OCI-LY1 (cell line): ENCODE data around the gene MACROD2.

ENCODE experiments used
- H2AFZ ChIP-seq: fragments of 200-600 bp; sonication (generic), shearing (Covaris generic); 2 replicates; pipeline ENCODE4 v1.6.0; 2014; ENCODE audit warnings: antibody characterized with exemption, mild to moderate bottlenecking, low read length
- H3F3A ChIP-seq: fragments of 200-600 bp; sonication (generic), shearing (Covaris generic); 2 replicates; pipeline ENCODE4 v1.6.0; 2014; ENCODE audit warnings: mild to moderate bottlenecking, antibody characterized with exemption, low read length, moderate library complexity; ENCODE audit not compliant: insufficient read depth
- H3K27ac ChIP-seq: fragments of 200-600 bp; sonication (generic); 2 replicates; pipeline ENCODE4 v1.5.1; 2014; ENCODE audit warnings: low read length, mixed run types, mild to moderate bottlenecking, low read depth; ENCODE audit not compliant: poor library complexity, severe bottlenecking
- H3K27me3 ChIP-seq: fragments of 200-600 bp; sonication (generic); 2 replicates; pipeline ENCODE4 v1.6.0; 2014; ENCODE audit warnings: antibody characterized with exemption, mild to moderate bottlenecking, low read length, moderate library complexity; ENCODE audit not compliant: insufficient read depth
- H3K36me3 ChIP-seq: fragments of 200-600 bp; sonication (generic); 2 replicates; pipeline ENCODE4 v1.6.1; 2014; ENCODE audit warnings: mild to moderate bottlenecking, antibody characterized with exemption, low read length, moderate library complexity, mixed read lengths; ENCODE audit not compliant: insufficient read depth
- H3K4me1 ChIP-seq: fragments of 200-600 bp; sonication (generic); 2 replicates; pipeline ENCODE4 v1.5.1; 2014; ENCODE audit warnings: mild to moderate bottlenecking, low read length, moderate library complexity; ENCODE audit not compliant: insufficient read depth, severe bottlenecking
- H3K4me2 ChIP-seq: fragments of 200-600 bp; sonication (generic), shearing (Covaris generic); 2 replicates; pipeline ENCODE4 v1.6.1; 2014; ENCODE audit warnings: low read length
- H3K4me3 ChIP-seq: fragments of 200-600 bp; sonication (generic); 2 replicates; pipeline ENCODE4 v1.5.1; 2014; ENCODE audit warnings: low read length, low read depth, mild to moderate bottlenecking, mixed read lengths; ENCODE audit not compliant: poor library complexity, severe bottlenecking
- H3K79me2 ChIP-seq: fragments of 200-600 bp; shearing (Covaris generic); 2 replicates; pipeline ENCODE4 v1.6.1; 2016; ENCODE audit warnings: mixed run types, low read length, mixed read lengths; ENCODE audit not compliant: insufficient read depth
- H3K9ac ChIP-seq: fragments of 200-600 bp; sonication (generic), shearing (Covaris generic); 2 replicates; pipeline ENCODE4 v1.6.1; 2014; ENCODE audit warnings: mild to moderate bottlenecking, low read length, mixed read lengths
- H3K9me2 ChIP-seq: fragments of 200-600 bp; sonication (generic), shearing (Covaris generic); 2 replicates; pipeline ENCODE4 v1.6.1; 2014; ENCODE audit warnings: low read depth, mild to moderate bottlenecking, low read length, mixed read lengths
- H3K9me3 ChIP-seq: fragments of 200-600 bp; shearing (Covaris generic); 2 replicates; pipeline ENCODE4 v1.6.1; 2014; ENCODE audit warnings: low read length, mixed read lengths
- H4K20me1 ChIP-seq: fragments of 200-600 bp; sonication (generic), shearing (Covaris generic); 2 replicates; pipeline ENCODE4 v1.6.0; 2016; ENCODE audit warnings: mild to moderate bottlenecking, low read length; ENCODE audit not compliant: insufficient read depth
- CTCF ChIP-seq: fragments of 200-600 bp; sonication (generic), shearing (Covaris generic); IDR thresholded peaks from 2 replicates; pipeline ENCODE4 v1.5.1; 2017; ENCODE audit warnings: mild to moderate bottlenecking, antibody characterized with exemption, low read length, moderate library complexity, mixed read lengths
- EZH2 ChIP-seq: fragments of 200-600 bp; sonication (generic), shearing (Covaris generic); IDR thresholded peaks from 2 replicates; pipeline ENCODE4 v1.8.0; 2017; ENCODE audit warnings: borderline replicate concordance, mixed run types, mild to moderate bottlenecking, antibody characterized with exemption, low read length, moderate library complexity, mixed read lengths

Gene MACROD2

GRCh38 chr20:14444106-14444505 lies 448.8 kb downstream of the MACROD2 start:
- Histone ChIP-seq H3K9me3 (no peaks in the 10 kb centered on the region), H3K4me1 (no peaks in the 10 kb centered on the region), H3F3A (no peaks in the 10 kb centered on the region), H4K20me1 (no peaks in the 10 kb centered on the region), H3K36me3 (no peaks in the 10 kb centered on the region), H3K27me3 (no peaks in the 10 kb centered on the region), H2AFZ (no peak overlapping the region), H3K9ac (no peak overlapping the region), H3K4me3 (no peak overlapping the region), H3K9me2 (no peaks in the 10 kb centered on the region), H3K4me2 (no peak overlapping the region), H3K27ac (no peak overlapping the region), H3K79me2 (no peaks in the 10 kb centered on the region)
- no peak for TF ChIP-seq CTCF
- no peak for TF ChIP-seq EZH2

- H3K4me3 ChIP-seq, result no peak overlapping the region
- H3K79me2 ChIP-seq, result no peaks in the 10 kb centered on the region
- H3K27ac ChIP-seq, result no peak overlapping the region
- no peaks in the 10 kb centered on the region for H3F3A ChIP-seq
- H3K4me1 ChIP-seq, result no peaks in the 10 kb centered on the region
- TF ChIP-seq EZH2, result no peak
- no peak for TF ChIP-seq CTCF
- H3K9me2 ChIP-seq, result no peaks in the 10 kb centered on the region
- no peak overlapping the region for H3K4me2 ChIP-seq
- no peak overlapping the region for H2AFZ ChIP-seq
- H3K36me3 ChIP-seq, result no peaks in the 10 kb centered on the region
- no peak overlapping the region for H3K9ac ChIP-seq
- no peaks in the 10 kb centered on the region for H3K27me3 ChIP-seq
- no peaks in the 10 kb centered on the region for H3K9me3 ChIP-seq
- no peaks in the 10 kb centered on the region for H4K20me1 ChIP-seq
These were observed 450.0 kb downstream of the MACROD2 start for GRCh38 chr20:14445310-14445709.

GRCh38 chr20:14445902-14446301 lies 450.6 kb downstream of the MACROD2 start:
- H3K4me2 ChIP-seq, result no peak overlapping the region

More at GRCh38 chr20:14445902-14446301, 450.6 kb downstream of the MACROD2 start:
- TF ChIP-seq CTCF, result no peak
- no peak for TF ChIP-seq EZH2
- no peak overlapping the region for H2AFZ ChIP-seq
- H3K9me2 ChIP-seq, result no peaks in the 10 kb centered on the region
- no peak overlapping the region for H3K9ac ChIP-seq
- H4K20me1 ChIP-seq, result no peaks in the 10 kb centered on the region
- no peaks in the 10 kb centered on the region for H3K4me1 ChIP-seq
- H3K79me2 ChIP-seq, result no peaks in the 10 kb centered on the region
- H3K4me3 ChIP-seq, result no peak overlapping the region
- H3F3A ChIP-seq, result no peaks in the 10 kb centered on the region
- H3K27me3 ChIP-seq, result no peaks in the 10 kb centered on the region
- H3K36me3 ChIP-seq, result no peaks in the 10 kb centered on the region
- no peak overlapping the region for H3K27ac ChIP-seq
- no peaks in the 10 kb centered on the region for H3K9me3 ChIP-seq
